Activated T-cell treated with anti-CD3 and anti-CD28 coated beads, Interleukin-2, amount 50 U/mL, for 24 hours (primary cell): ENCODE data around the gene RAB8A.
"Not testable (repeated sequence)": the region's sequence is repeated elsewhere in the genome, so short reads cannot be mapped to it uniquely, and the experiment has no call there.

Experiments
- DNase-seq: peaks from one replicate; pipeline ENCODE4 v3.0.0-alpha.2; 2020
- H3K27ac Mint-ChIP-seq: 2 replicates; pipeline ENCODE4 v1.8.0; 2020; ENCODE audit warnings: mild to moderate bottlenecking, mixed read lengths
- H3K27me3 Mint-ChIP-seq: 2 replicates; pipeline ENCODE4 v1.8.0; 2020; ENCODE audit warnings: mixed read lengths
- H3K36me3 Mint-ChIP-seq: 2 replicates; pipeline ENCODE4 v1.8.0; 2020; ENCODE audit warnings: low read depth, mixed read lengths
- H3K4me1 Mint-ChIP-seq: 2 replicates; pipeline ENCODE4 v1.8.0; 2020; ENCODE audit warnings: low read depth, mixed read lengths
- H3K4me3 Mint-ChIP-seq: 2 replicates; pipeline ENCODE4 v1.8.0; 2020; ENCODE audit warnings: mild to moderate bottlenecking, moderate library complexity, mixed read lengths
- H3K9me3 Mint-ChIP-seq: 2 replicates; pipeline ENCODE4 v1.8.0; 2020; ENCODE audit warnings: mixed read lengths

The RAB8A gene

GRCh38 chr19:16089010-16089846, 22.5 kb upstream of the RAB8A start:
- H3K4me3 Mint-ChIP-seq: no peak overlapping the region
- peaks cover 98% of the 10 kb centered on the region for H3K36me3 Mint-ChIP-seq
- peak overlapping the region; percentile 63 for H3K27ac Mint-ChIP-seq
- H3K9me3 Mint-ChIP-seq: no peaks in the 10 kb centered on the region
- DNase-seq: no peak
- H3K4me1 Mint-ChIP-seq: peaks cover 43% of the 10 kb centered on the region
- H3K27me3 Mint-ChIP-seq: no peaks in the 10 kb centered on the region

GRCh38 chr19:16091546-16092475, 19.9 kb upstream of the RAB8A start:
- Mint-ChIP-seq H3K9me3 (no peaks in the 10 kb centered on the region), H3K36me3 (peaks cover 98% of the 10 kb centered on the region), H3K4me1 (peaks cover 39% of the 10 kb centered on the region), H3K4me3 (no peak overlapping the region), H3K27ac (peak overlapping the region; percentile 28), H3K27me3 (no peaks in the 10 kb centered on the region)
- DNase-seq: no peak

GRCh38 chr19:16094360-16095070, 17.2 kb upstream of the RAB8A start:
- peak overlapping the region; percentile 41 for H3K4me3 Mint-ChIP-seq
- no peaks in the 10 kb centered on the region for H3K9me3 Mint-ChIP-seq
- peaks cover 96% of the 10 kb centered on the region for H3K36me3 Mint-ChIP-seq

GRCh38 chr19:16095071-16095571, 16.6 kb upstream of the RAB8A start:
- H3K27ac Mint-ChIP-seq: peak overlapping the region; percentile 92
- peaks cover 96% of the 10 kb centered on the region for H3K36me3 Mint-ChIP-seq
- H3K27me3 Mint-ChIP-seq: no peaks in the 10 kb centered on the region
- H3K9me3 Mint-ChIP-seq: no peaks in the 10 kb centered on the region
- H3K4me3 Mint-ChIP-seq: peak overlapping the region; percentile 41
- H3K4me1 Mint-ChIP-seq: peaks cover 34% of the 10 kb centered on the region
- DNase-seq: peak; percentile 57

More at GRCh38 chr19:16094360-16095070, 17.2 kb upstream of the RAB8A start:
- peaks cover 34% of the 10 kb centered on the region for H3K4me1 Mint-ChIP-seq
- H3K27ac Mint-ChIP-seq: peak overlapping the region; percentile 92
- H3K27me3 Mint-ChIP-seq: no peaks in the 10 kb centered on the region
- no peak for DNase-seq

- H3K27me3 Mint-ChIP-seq: no peaks in the 10 kb centered on the region
- H3K4me1 Mint-ChIP-seq: peaks cover 34% of the 10 kb centered on the region
- H3K27ac Mint-ChIP-seq: peak overlapping the region; percentile 85
- no peaks in the 10 kb centered on the region for H3K9me3 Mint-ChIP-seq
- H3K36me3 Mint-ChIP-seq: peaks cover 96% of the 10 kb centered on the region
- no peak for DNase-seq
- H3K4me3 Mint-ChIP-seq: no peak overlapping the region
Measured at GRCh38 chr19:16096280-16096855, 15.3 kb upstream of the RAB8A start.

- Mint-ChIP-seq H3K9me3 (no peaks in the 10 kb centered on the region), H3K27me3 (no peaks in the 10 kb centered on the region), H3K27ac (peak overlapping the region; percentile 16), H3K36me3 (peaks cover 96% of the 10 kb centered on the region), H3K4me1 (peaks cover 30% of the 10 kb centered on the region), H3K4me3 (no peak overlapping the region)
- DNase-seq: no peak
Measured at GRCh38 chr19:16098416-16098768, 13.3 kb upstream of the RAB8A start.

GRCh38 chr19:16098821-16099220, 12.9 kb upstream of the RAB8A start:
- Mint-ChIP-seq H3K4me3 (no peak overlapping the region), H3K27ac (no peak overlapping the region), H3K36me3 (peaks cover 95% of the 10 kb centered on the region), H3K9me3 (no peaks in the 10 kb centered on the region), H3K4me1 (peaks cover 27% of the 10 kb centered on the region), H3K27me3 (no peaks in the 10 kb centered on the region)
- DNase-seq: no peak

GRCh38 chr19:16099314-16099965, 12.2 kb upstream of the RAB8A start:
- H3K9me3 Mint-ChIP-seq, H3K4me3 Mint-ChIP-seq, H3K27me3 Mint-ChIP-seq, H3K27ac Mint-ChIP-seq, DNase-seq: not testable (repeated sequence)
- H3K36me3 Mint-ChIP-seq: peaks cover 90% of the 10 kb centered on the region
- H3K4me1 Mint-ChIP-seq: peaks cover 26% of the 10 kb centered on the region

GRCh38 chr19:16100524-16100923, 11.2 kb upstream of the RAB8A start:
- Mint-ChIP-seq H3K4me3 (no peak overlapping the region), H3K9me3 (no peaks in the 10 kb centered on the region), H3K27ac (no peak overlapping the region), H3K36me3 (peaks cover 84% of the 10 kb centered on the region), H3K4me1 (peaks cover 18% of the 10 kb centered on the region), H3K27me3 (no peaks in the 10 kb centered on the region)
- DNase-seq: no peak

GRCh38 chr19:16104722-16105121, 7.0 kb upstream of the RAB8A start:
- Mint-ChIP-seq H3K36me3 (peaks cover 45% of the 10 kb centered on the region), H3K4me1 (peaks cover 4% of the 10 kb centered on the region), H3K4me3 (no peak overlapping the region), H3K27ac (peak overlapping the region; percentile 61), H3K9me3 (no peaks in the 10 kb centered on the region), H3K27me3 (no peaks in the 10 kb centered on the region)
- no peak for DNase-seq

- peaks cover 6% of the 10 kb centered on the region for H3K4me1 Mint-ChIP-seq
- no peak overlapping the region for H3K4me3 Mint-ChIP-seq
- no peak for DNase-seq
- H3K36me3 Mint-ChIP-seq: peaks cover 31% of the 10 kb centered on the region
- H3K27ac Mint-ChIP-seq: peak overlapping the region; percentile 58
- H3K9me3 Mint-ChIP-seq: no peaks in the 10 kb centered on the region
- H3K27me3 Mint-ChIP-seq: no peaks in the 10 kb centered on the region
Measured at GRCh38 chr19:16106121-16106520, 5.6 kb upstream of the RAB8A start.

GRCh38 chr19:16111909-16112752, 442 bp downstream of the RAB8A start:
- H3K27ac Mint-ChIP-seq: peak overlapping the region; percentile 99
- peaks cover 46% of the 10 kb centered on the region for H3K36me3 Mint-ChIP-seq
- no peak for DNase-seq
- no peaks in the 10 kb centered on the region for H3K27me3 Mint-ChIP-seq
- peak overlapping the region; percentile 99 for H3K4me3 Mint-ChIP-seq
- no peaks in the 10 kb centered on the region for H3K9me3 Mint-ChIP-seq
- peaks cover 44% of the 10 kb centered on the region for H3K4me1 Mint-ChIP-seq

GRCh38 chr19:16112778-16113177, 1.1 kb downstream of the RAB8A start:
- Mint-ChIP-seq H3K36me3 (peaks cover 53% of the 10 kb centered on the region), H3K9me3 (no peaks in the 10 kb centered on the region), H3K4me1 (peaks cover 50% of the 10 kb centered on the region), H3K4me3 (peak overlapping the region; percentile 99), H3K27ac (peak overlapping the region; percentile 99), H3K27me3 (no peaks in the 10 kb centered on the region)
- DNase-seq: no peak
